DMS 273 (cell line): Measurements from ENCODE around the gene HS3ST1.

ENCODE experiments used
- DNase-seq: peaks from one replicate; lab custom pipeline; 2025; ENCODE audit not compliant: unreplicated experiment; lab: John Stamatoyannopoulos, UW

Gene HS3ST1

GRCh38 chr4:11435557-11435956 is 6.9 kb upstream of the HS3ST1 start:
- no peak for DNase-seq

GRCh38 chr4:11431111-11431510 is 2.4 kb upstream of the HS3ST1 start:
- DNase-seq: no peak

DNA sequence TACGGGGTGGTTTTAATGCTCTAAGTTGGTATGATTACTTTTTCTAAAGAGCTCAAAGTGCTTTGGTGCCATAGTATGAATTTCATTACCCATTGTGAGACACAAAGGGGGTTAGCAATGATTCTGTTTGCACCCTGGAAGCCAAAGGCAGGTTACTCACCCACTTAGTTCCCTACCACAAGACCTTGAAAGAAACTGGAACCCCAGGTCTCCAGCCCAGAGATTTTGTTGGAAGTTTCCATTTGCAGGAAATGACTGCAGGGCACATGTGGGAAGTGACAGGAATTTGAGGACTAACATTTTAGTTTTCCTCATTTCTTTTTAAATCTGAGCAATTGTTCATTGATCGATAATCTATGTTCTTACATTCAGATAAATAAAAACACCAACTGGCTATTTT is 1.8 kb upstream of the HS3ST1 start:
- no peak for DNase-seq

DNA sequence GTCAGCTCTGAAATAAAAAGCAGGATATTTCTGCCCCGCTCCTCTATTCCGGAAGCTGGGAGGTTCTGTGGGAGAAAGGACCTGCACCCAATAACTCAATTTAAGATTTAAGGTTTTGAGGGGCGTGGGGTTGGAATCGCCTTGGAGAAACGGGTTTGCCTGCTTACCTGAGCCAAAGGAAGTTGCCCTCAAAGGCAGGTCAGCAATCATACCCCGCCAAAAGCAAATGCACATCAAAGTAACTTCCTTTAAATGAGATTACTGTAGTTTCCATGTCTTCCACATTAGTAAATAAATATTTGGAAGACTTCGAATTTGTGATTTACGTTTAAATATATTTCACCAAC is 978 bp upstream of the HS3ST1 start:
- DNase-seq: no peak

DNA sequence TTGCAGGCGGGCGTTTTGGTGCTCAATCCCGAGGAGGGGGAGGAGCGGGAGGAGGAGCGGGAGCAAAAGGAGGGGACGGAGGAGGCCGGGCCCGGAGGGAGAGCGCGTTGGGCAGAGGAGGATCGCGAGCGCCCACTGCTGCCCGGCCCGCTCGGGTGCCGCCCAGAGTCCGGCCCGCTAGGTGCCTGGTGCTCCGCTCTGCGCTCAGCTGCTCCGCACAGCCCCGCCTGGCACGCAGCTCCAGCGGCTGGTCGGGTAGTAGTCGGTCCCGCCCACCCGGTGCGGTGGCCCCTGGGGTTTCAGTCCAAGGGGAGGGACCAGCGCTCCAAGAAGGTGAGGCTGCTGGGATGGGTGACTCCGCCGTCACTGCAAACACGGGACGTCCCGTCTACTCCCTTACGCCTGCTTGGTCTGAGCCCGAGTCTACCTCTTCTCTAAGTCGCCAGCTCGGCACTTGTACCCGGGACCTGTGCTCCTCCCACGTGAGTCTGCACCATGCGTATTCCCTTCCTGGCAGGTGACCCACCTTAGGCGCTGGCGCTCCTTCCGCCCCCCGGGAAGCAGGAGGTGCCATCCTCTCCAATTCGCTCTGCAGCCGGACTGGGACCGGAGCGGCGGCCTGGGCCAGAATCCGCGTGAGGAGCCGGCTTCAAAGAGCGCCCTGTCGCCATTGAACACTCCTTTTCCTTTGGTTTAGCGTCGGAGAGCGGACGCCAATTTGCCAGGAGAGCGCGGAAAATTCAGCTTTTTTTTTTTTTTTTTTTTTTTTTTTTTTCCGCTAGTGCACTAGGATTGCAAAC is 405 bp upstream of the HS3ST1 start:
- DNase-seq: peak; percentile 86

DNA sequence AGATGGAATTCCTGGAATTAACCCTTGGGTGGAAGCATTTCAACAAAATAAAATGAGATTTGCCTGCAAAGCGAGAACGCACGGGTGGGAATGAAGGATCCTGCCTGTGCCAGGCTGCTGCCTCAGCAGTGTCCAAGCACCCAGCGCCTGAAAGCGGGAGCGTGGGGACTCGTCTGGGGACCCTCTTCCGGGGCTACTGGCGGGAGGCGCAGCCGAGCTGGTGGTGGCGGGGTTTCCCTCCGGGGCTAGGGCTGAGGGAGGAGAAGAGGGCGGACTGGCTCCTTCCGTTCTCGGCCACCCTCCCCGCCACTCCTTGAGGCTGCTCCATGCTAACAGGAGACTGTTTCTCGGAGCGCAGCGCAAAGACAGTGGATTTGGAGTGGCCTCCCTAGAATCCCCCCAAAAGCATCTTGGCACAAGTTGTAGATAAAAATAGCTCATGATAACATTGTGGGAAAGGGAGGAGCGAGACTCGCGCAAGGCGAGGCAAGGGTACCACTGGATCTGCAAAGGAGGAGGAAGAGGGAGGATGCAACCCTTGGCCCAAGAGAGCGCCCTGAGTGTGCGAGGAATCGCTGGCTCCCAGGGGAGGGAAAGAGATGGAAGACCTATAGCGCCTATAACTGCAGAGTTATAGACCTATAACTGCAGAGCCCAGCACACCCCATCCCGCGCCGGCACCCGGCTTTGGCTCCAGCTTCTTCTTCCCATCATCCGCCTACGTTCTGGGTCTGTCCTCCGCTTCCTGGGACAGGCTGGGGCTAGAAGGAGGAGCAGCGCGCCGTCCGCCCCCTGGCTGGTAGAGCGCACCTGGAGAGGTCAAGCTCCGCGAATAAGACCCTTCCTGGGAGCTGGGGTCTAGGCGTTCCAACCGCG is 1.3 kb downstream of the HS3ST1 start:
- DNase-seq: peak; percentile 15

DNA sequence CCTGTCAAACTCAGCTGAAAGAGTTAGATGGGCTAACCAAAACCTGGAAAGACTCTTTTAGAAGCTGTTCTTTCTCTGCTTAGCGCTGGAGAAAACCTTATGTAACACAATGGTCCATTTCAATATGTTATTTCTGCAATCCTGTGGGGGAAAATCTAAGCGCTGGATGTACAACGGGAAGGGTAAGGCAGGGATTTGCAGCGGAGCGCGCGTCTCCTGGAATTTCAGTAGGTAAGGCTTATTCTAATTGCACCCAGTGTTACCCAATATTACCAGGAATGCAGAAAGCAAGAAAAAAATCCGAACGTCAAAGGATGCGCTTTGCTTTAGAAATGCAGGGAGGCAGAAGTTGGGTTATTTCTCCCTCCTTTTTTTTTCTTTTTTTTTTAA is 2.0 kb downstream of the HS3ST1 start:
- no peak for DNase-seq

DNA sequence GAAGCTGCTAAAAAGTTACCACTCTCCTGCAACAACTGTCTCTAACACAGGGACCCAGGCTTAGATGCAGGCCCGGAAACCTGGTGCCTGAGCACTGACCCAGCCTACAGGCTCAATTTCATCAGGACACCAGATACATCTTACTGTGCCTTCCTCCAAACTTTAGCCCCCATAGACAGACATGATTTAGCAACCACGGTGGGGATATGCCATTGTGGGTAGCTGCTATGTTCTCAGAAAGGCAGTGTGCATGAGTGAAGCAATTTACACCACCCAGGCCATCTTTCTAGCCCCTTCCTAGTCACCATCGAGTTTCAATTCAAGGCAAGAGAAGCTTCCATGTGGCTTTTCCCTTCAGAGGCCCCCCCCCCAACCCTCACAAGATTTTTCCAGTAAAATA is 2.7 kb downstream of the HS3ST1 start:
- DNase-seq: no peak

- DNase-seq: peak; percentile 2
Measured at GRCh38 chr4:11424856-11425255, 3.8 kb downstream of the HS3ST1 start.

DNA sequence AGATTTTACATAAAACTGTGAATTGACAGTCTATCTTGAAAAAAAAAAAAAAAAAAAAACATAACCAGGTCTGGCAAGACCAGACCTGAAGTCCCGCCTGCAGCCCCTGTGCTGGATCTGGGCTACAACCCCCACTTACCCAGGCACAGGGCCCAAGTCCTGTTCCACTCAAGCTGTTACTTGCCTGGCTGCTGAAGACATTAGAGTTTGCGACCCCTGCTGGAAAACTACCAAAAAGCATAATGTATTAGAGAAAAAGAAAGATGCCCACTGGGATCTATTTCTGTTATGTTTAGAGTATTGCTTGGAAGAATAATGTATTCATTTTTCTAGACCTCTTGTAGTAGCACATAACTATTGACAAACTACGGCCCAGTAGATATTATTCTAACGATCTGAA is 4.7 kb downstream of the HS3ST1 start:
- DNase-seq: peak; percentile 88

DNA sequence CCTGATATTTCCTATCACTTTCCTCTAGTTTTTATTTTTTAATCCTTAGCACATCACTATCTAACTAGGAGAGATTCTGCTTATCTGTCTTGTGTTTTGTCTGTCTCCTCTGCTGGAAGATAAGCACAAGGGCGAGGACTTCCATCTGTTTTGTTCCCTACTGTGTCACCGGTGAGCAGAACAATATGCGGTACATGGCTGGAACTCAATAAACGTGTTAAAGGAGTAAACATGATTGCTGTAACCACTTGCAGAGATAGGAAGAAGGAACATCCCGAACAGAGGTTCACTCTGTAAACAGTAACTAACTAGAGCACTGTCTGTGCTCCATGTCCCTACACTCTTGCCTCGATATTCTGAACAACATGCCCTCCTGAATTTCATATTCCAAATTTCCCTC is 5.2 kb downstream of the HS3ST1 start:
- DNase-seq: peak; percentile 30

- DNase-seq: no peak
Measured at GRCh38 chr4:11421116-11421515, 7.6 kb downstream of the HS3ST1 start.

DNA sequence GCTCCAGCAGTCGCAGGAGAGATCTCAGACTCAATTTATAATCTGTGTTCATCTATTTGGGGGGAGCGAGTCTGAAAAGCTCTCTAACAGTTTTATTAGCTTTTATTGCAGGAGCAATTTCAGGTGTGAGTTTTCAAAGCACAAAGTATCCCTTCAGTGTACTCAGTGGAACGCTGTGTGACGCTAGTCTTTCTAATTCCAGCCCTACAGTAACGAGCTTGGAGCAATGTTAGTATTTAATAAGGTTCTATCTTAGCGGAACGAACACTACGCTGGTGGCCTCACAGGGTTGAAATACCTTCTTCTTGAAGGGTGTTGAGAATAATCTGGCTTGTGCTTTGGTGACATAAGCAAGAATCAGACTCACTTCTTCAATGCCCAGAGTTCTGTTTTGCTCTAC is 8.4 kb downstream of the HS3ST1 start:
- no peak for DNase-seq

DNA sequence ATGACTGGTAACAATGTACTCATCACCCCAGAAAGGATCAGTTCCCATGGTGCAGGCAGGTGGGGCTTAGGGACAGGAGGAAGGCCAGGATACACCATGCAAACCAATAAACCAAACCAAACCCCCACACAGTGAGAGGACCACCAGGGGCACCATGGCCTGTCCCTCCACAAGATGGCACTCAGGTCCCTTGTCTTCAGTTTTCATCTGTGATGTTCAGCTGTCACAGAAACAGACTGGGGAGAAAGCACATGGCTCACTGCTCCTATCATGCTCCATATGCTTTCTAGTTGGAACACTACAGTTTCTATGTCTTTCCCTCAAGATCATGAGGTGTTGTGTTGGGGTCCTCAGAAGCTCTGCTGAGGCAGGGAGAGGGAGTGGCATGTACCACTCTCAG is 10.1 kb downstream of the HS3ST1 start:
- peak; percentile 2 for DNase-seq

GRCh38 chr4:11416767-11417113 is 12.0 kb downstream of the HS3ST1 start:
- DNase-seq: no peak

- no peak for DNase-seq
Measured at GRCh38 chr4:11416071-11416766, 12.5 kb downstream of the HS3ST1 start.

- DNase-seq: no peak
Measured at GRCh38 chr4:11415409-11416070, 13.2 kb downstream of the HS3ST1 start.

GRCh38 chr4:11412211-11412610 is 16.5 kb downstream of the HS3ST1 start:
- DNase-seq: no peak

DNA sequence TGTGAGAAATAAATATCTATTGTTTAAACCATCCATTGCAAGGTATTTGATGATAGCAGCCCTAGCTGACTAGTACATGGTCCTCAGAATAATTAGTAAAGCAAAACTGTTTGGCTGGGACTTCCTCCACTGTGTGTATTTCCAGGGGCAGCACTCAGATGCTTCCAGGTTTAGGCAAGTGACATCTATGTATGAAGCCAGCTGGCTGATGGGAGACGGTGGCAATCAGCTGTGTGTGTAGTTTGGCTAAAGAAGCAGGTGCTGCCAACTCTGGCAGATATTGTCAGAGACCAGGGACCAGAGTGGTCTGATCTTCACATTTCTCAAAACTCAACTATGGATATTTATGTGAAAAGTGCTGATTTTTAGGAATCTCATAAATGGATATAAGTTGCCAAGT is 19.1 kb downstream of the HS3ST1 start:
- DNase-seq: no peak

- peak; percentile 22 for DNase-seq
Measured at GRCh38 chr4:11408233-11408967, 20.3 kb downstream of the HS3ST1 start.

DNA sequence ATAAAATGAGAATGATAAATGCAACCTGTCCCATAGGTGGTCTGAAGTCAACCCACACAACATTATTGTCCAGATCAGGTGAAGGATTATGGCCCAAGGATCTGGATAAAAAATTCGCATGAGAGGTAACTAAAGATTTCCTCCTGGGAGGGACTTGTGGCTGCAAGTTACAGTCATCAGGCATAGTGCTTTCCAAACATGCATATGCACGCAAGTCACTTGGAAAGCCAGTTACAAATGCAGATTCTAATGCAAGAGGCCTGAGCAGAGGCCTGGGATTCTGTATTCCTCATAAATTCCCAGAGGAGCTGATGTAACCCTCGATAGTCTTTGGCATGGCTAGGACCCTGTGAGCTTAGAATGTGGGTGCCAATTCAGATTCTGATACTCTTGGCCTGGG is 21.1 kb downstream of the HS3ST1 start:
- DNase-seq: no peak
